Adrenal gland (tissue), 5 donors: ENCODE results near the gene ADAMTS12.

ENCODE experiments used
- POLR2A ChIP-seq, 2 donors: fragments of 450-650 bp; IDR thresholded peaks; one replicate each; pipeline ENCODE4 v1.6.1; 2017; ENCODE audit warnings: antibody characterized with exemption in 2 of 2, mild to moderate bottlenecking in 2 of 2, moderate library complexity in 1 of 2
- TF ChIP-seq, protein P1 (sequence below), 6 experiments: fragments of 450-650 bp in 4 of 6; fragments of 200-600 bp in 2 of 6; sonication (generic) in 1 of 6; IDR thresholded peaks; 1 replicate in 5 of 6; 2 replicates in 1 of 6; pipeline versions ENCODE4 v1.5.1 to v1.8.0; 2016 to 2021; ENCODE audit warnings: antibody characterized with exemption in 6 of 6, mild to moderate bottlenecking in 2 of 6, moderate library complexity in 1 of 6
- donor health status: DM: no; HTN: no; CAD: no.

DNA sequence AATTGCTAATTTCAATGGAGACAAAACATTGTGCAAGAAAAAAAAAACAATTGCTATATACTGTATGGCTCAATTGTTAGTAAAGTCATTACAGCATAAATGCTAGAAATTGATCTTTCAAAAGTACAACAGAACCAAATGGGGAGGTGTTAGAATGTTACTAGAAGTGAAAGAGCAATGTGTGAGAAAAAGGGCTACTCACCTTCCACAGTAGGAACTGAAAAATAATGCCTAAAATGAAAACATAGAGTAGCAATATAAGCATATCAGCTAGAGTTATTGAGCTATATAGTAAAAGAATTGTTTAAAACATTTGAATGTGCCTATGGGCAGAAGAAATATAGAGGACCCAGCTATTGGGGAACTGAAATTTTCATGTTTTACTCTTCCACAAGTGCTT, 33.5 kb upstream of the ADAMTS12 start:
- TF ChIP-seq, protein P1, sequence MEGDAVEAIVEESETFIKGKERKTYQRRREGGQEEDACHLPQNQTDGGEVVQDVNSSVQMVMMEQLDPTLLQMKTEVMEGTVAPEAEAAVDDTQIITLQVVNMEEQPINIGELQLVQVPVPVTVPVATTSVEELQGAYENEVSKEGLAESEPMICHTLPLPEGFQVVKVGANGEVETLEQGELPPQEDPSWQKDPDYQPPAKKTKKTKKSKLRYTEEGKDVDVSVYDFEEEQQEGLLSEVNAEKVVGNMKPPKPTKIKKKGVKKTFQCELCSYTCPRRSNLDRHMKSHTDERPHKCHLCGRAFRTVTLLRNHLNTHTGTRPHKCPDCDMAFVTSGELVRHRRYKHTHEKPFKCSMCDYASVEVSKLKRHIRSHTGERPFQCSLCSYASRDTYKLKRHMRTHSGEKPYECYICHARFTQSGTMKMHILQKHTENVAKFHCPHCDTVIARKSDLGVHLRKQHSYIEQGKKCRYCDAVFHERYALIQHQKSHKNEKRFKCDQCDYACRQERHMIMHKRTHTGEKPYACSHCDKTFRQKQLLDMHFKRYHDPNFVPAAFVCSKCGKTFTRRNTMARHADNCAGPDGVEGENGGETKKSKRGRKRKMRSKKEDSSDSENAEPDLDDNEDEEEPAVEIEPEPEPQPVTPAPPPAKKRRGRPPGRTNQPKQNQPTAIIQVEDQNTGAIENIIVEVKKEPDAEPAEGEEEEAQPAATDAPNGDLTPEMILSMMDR (IDR thresholded peaks at IDR 0.05): no peak
- TF ChIP-seq POLR2A (IDR thresholded peaks at IDR 0.05): no peak
